ENCODE data around the gene DHDH. TPM values are rescaled to one million over a fixed set of nuclear protein-coding genes. Genes with fewer than 3 reads are reported as not detected.
A peak's percentile ranks its signal among the peaks of the same experiment; 100 is the strongest.

The DHDH gene
- total RNA-seq, 1 donor from 2014 or later: 3.2 TPM

- H3K4me3 Mint-ChIP-seq: peak overlapping the region; percentile 100
- H3K36me3 Mint-ChIP-seq: peaks cover 24% of the 10 kb centered on the region
- no peaks in the 10 kb centered on the region for H3K27me3 Mint-ChIP-seq (ENCODE audit: low read depth)
These were observed 32.5 kb downstream of the DHDH start for GRCh38 chr19:48965806-48966540.

GRCh38 chr19:48966541-48967345 lies 33.2 kb downstream of the DHDH start:
- no peak for TF ChIP-seq CTCF (IDR thresholded peaks at IDR 0.05; ENCODE audit: unreplicated experiment)
- no peak for DNase-seq (ENCODE audit: low spot score in 2 of 2, unreplicated experiment in 2 of 2)
- Mint-ChIP-seq H3K4me1 (peaks cover 41% of the 10 kb centered on the region), H3K4me3 (peak overlapping the region; percentile 100), H3K36me3 (peaks cover 25% of the 10 kb centered on the region), H3K27ac (peak overlapping the region; percentile 100), H3K27me3 (ENCODE audit: low read depth) (no peaks in the 10 kb centered on the region), H3K9me3 (no peaks in the 10 kb centered on the region)

More at GRCh38 chr19:48965806-48966540, 32.5 kb downstream of the DHDH start:
- peak; percentile 75 to 88 for DNase-seq (ENCODE audit: low spot score in 2 of 2, unreplicated experiment in 2 of 2)
- Mint-ChIP-seq H3K9me3 (no peaks in the 10 kb centered on the region), H3K4me1 (peaks cover 43% of the 10 kb centered on the region), H3K27ac (peak overlapping the region; percentile 100)
- no peak for TF ChIP-seq CTCF (IDR thresholded peaks at IDR 0.05; ENCODE audit: unreplicated experiment)

- no peak for TF ChIP-seq CTCF (IDR thresholded peaks at IDR 0.05; ENCODE audit: unreplicated experiment)
- Mint-ChIP-seq H3K27me3 (ENCODE audit: low read depth) (no peaks in the 10 kb centered on the region), H3K4me1 (peaks cover 34% of the 10 kb centered on the region), H3K27ac (peak overlapping the region; percentile 35), H3K4me3 (peak overlapping the region; percentile 100), H3K36me3 (peaks cover 25% of the 10 kb centered on the region), H3K9me3 (no peaks in the 10 kb centered on the region)
- no peak for DNase-seq (ENCODE audit: low spot score in 2 of 2, unreplicated experiment in 2 of 2)
These were observed 34.1 kb downstream of the DHDH start for GRCh38 chr19:48967346-48968178.

- Mint-ChIP-seq H3K36me3 (peaks cover 28% of the 10 kb centered on the region), H3K4me1 (peaks cover 30% of the 10 kb centered on the region), H3K9me3 (no peaks in the 10 kb centered on the region), H3K27me3 (ENCODE audit: low read depth) (no peaks in the 10 kb centered on the region), H3K4me3 (peak overlapping the region; percentile 30), H3K27ac (peak overlapping the region; percentile 35)
- no peak for DNase-seq (ENCODE audit: low spot score in 2 of 2, unreplicated experiment in 2 of 2)
- no peak for TF ChIP-seq CTCF (IDR thresholded peaks at IDR 0.05; ENCODE audit: unreplicated experiment)
These were observed 34.7 kb downstream of the DHDH start for GRCh38 chr19:48968179-48968661.

GRCh38 chr19:48968813-48969218 lies 35.3 kb downstream of the DHDH start:
- no peak for TF ChIP-seq CTCF (IDR thresholded peaks at IDR 0.05; ENCODE audit: unreplicated experiment)
- no peaks in the 10 kb centered on the region for H3K27me3 Mint-ChIP-seq (ENCODE audit: low read depth)
- no peaks in the 10 kb centered on the region for H3K9me3 Mint-ChIP-seq
- no peak overlapping the region for H3K4me3 Mint-ChIP-seq
- peaks cover 28% of the 10 kb centered on the region for H3K36me3 Mint-ChIP-seq
- no peak for DNase-seq (ENCODE audit: low spot score in 2 of 2, unreplicated experiment in 2 of 2)
- peaks cover 24% of the 10 kb centered on the region for H3K4me1 Mint-ChIP-seq
- H3K27ac Mint-ChIP-seq: no peak overlapping the region
